ENCODE data around the gene AGTRAP. TPM values are rescaled to one million over a fixed set of nuclear protein-coding genes. Genes with fewer than 3 reads are reported as not detected.

Gene AGTRAP, protein sequence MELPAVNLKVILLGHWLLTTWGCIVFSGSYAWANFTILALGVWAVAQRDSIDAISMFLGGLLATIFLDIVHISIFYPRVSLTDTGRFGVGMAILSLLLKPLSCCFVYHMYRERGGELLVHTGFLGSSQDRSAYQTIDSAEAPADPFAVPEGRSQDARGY
- 10 to 100 TPM; 18.2 to 34.9 TPM for total RNA-seq

DNA sequence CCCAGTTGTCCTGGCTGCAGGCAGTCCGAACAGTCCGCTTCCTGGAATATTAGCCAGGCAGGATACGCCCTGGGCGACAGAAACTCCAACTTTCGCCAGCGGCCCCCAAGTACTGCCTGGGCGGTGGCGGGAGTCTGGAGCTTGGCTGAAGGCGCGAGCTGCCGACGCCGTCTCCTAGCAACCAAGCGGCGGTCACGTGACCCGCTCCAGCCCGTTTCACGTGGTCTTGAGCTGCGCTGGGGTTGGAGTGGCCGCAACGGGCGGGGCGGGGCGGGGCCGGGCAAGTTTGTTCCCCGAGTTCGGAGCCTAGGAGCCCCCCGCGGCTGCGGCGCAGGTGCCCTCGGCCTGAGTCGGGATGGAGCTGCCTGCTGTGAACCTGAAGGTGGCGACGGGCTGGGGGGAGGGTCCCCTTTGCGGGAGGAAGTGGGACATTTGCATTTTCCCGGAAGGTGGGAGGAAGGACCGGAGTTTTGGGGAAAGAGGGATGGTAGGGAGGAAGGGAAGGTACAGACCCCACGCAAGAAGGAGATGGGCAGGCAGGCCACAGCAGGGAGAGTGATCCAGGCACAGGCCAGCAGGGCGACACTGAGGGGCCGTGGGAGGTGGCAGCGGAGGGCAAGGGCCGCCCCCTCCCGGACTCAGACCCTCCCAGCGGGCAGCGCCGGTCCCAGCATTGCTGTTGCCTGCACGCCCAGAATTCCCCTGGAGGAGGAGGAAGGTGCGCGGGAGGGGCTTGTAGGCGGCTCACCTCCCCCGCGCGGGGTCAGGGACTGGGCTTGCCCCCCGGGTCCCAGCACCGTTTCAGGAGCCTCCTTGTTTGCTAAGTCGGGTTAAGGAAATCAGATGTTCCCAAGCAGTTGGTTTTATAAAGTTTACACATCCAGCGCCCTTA is at the start of gene AGTRAP:
TSS of gene AGTRAP (plus strand) at position 283 of the 892 bp plus-strand sequence. CDS start at position 356, 73 bp downstream.
- TF ChIP-seq, protein P1, sequence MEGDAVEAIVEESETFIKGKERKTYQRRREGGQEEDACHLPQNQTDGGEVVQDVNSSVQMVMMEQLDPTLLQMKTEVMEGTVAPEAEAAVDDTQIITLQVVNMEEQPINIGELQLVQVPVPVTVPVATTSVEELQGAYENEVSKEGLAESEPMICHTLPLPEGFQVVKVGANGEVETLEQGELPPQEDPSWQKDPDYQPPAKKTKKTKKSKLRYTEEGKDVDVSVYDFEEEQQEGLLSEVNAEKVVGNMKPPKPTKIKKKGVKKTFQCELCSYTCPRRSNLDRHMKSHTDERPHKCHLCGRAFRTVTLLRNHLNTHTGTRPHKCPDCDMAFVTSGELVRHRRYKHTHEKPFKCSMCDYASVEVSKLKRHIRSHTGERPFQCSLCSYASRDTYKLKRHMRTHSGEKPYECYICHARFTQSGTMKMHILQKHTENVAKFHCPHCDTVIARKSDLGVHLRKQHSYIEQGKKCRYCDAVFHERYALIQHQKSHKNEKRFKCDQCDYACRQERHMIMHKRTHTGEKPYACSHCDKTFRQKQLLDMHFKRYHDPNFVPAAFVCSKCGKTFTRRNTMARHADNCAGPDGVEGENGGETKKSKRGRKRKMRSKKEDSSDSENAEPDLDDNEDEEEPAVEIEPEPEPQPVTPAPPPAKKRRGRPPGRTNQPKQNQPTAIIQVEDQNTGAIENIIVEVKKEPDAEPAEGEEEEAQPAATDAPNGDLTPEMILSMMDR (IDR thresholded peaks at IDR 0.05): no peak
- no peaks in the 10 kb centered on the region for H3K9me3 ChIP-seq
- DNase-seq: peak; percentile 97
- no peaks in the 10 kb centered on the region for H3K4me1 ChIP-seq
- peak within 1 kb of the TSS; percentile 77 to 87 for H3K9ac ChIP-seq (ENCODE audit: low read depth in 2 of 2, low read length in 2 of 2)
- no peaks in the 10 kb centered on the region for H3K36me3 ChIP-seq
- peak within 1 kb of the TSS; percentile 71 for H3K4me3 ChIP-seq
- intact Hi-C loops (cut with DNase I): no loop called here
- no peaks in the 10 kb centered on the region for H3K27me3 ChIP-seq
- H3K27ac ChIP-seq: peak within 1 kb of the TSS; percentile 70

DNA sequence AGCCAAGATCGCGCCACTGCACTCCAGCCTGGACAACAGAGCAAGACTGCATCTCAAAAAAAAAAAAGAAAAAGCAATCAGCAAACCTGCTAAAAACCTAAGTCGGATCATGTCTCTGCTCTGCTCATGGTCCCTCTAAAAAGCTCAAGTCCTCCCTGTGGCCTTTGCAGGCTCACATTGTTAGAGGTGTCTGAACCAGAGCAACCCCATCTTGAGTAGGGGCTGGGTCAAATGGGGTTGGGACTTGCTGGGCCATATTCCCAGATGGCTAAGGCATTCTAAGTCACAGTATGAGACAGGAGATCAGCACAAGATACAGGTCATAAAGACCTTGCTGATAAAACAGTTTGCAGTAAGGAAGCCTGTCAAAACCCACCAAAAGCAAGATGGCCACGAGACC is 47.4 kb upstream of the AGTRAP start:
- no peak for DNase-seq
- TF ChIP-seq, protein P1 (IDR thresholded peaks at IDR 0.05): no peak
- Histone ChIP-seq H3K4me1 (peaks cover 3% of the 10 kb centered on the region), H3K27ac (no peak overlapping the region), H3K9me3 (no peaks in the 10 kb centered on the region), H3K27me3 (peaks cover 32% of the 10 kb centered on the region), H3K4me3 (no peak overlapping the region), H3K9ac (ENCODE audit: low read depth in 2 of 2, low read length in 2 of 2) (no peak overlapping the region), H3K36me3 (no peaks in the 10 kb centered on the region)
- intact Hi-C loops (cut with DNase I): no loop called here

DNA sequence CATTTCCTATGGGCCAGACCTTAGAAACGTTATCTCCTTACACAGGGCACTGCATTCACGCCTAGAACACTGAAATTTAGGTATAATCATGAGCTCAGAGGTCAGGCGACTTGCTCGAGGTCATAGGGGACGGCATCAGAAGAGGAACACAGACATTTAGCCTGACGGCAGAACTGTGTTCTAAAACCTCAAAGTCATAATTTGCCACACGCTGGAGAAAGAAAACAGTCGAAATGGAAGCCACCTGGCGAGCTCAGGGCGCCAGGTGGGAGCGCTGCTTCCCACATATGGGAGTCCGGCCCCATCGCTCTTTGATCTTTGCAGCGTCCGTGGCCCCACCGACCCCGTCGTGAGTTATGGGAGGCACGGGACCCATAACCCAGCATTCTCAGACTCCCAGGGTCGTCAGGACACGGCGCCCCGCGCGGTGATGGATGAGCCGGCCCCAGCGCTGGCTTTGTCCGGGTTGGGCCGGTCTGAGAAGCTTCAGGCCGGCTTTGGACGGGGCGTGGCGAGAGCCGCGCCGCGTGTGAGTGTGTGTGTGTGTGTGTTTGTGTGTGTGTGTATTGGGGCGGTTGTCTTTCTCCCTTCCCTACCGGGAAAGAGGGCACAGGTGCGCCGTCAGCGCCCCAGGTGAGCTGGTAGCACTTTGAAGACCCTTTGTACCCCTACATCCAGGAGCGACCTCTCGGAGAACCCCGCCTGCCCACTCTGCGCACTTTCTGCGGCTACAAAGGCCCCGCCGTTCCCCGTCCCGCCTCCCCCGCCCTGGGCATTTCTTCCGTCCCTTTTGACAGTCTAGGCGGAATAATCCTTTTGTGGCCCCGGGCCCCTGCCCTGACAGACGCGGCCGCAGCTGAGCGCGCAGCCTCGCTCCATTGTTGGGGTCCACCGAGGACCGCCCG is 45.3 kb upstream of the AGTRAP start:
- Histone ChIP-seq H3K9ac (ENCODE audit: low read depth in 2 of 2, low read length in 2 of 2) (no peak overlapping the region), H3K4me3 (no peak overlapping the region), H3K27me3 (peaks cover 40% of the 10 kb centered on the region), H3K27ac (no peak overlapping the region), H3K9me3 (no peaks in the 10 kb centered on the region), H3K36me3 (no peaks in the 10 kb centered on the region), H3K4me1 (peaks cover 3% of the 10 kb centered on the region)
- DNase-seq: no peak
- TF ChIP-seq, protein P1 (IDR thresholded peaks at IDR 0.05): no peak
- intact Hi-C loops (cut with DNase I): no loop called here

DNA sequence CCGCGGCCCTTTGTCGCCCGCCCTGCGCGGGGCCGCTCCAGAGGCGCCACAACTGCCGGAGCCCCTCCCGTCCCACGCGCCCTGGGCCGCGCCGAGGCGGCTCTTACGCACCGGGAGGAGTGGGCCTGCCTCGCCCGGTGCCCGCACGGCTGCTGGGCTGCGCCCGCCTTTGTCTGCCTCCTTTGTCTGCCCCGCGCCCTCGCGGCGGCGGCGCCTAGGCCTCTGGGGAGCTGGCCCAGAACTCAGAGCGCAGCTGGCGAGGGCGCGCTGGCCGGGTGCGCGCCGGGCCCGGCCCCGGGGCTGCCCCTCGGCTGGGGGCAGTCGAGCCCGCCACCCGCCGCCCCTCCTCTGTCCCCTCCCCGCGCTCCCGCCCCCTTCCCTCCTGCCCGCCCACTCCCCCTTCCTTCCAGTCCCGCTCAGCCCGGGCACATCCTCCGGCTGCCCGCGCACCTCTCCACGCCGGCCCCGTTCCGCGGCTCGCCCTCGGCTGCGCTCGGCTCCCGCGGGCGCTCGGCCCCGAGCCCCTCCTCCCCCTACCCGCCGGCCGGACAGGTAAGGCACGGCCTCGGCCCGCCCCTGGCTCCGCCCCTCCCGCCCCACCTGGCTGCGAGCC is 44.5 kb upstream of the AGTRAP start, which contains the start of gene DRAXIN:
TSS of gene DRAXIN (plus strand) at position 409 of the 613 bp plus-strand sequence. CDS start 14,549 bp downstream, outside the sequence.
- intact Hi-C loops (cut with DNase I): no loop called here
- no peak within 1 kb of the TSS for H3K27ac ChIP-seq
- H3K4me1 ChIP-seq: peaks cover 3% of the 10 kb centered on the region
- no peak within 1 kb of the TSS for H3K4me3 ChIP-seq
- no peak for DNase-seq
- peaks cover 40% of the 10 kb centered on the region for H3K27me3 ChIP-seq
- no peaks in the 10 kb centered on the region for H3K36me3 ChIP-seq
- TF ChIP-seq, protein P1 (IDR thresholded peaks at IDR 0.05): no peak
- no peak within 1 kb of the TSS for H3K9ac ChIP-seq (ENCODE audit: low read depth in 2 of 2, low read length in 2 of 2)
- H3K9me3 ChIP-seq: no peaks in the 10 kb centered on the region
